ENCODE measurements around the gene DENND4A. TPM values are rescaled to one million over a fixed set of nuclear protein-coding genes. Genes with fewer than 3 reads are reported as not detected.

Gene DENND4A
- total RNA-seq, 4 donors from 2014 or later: 27.1 to 75.3 (median 52.8) TPM

DNA sequence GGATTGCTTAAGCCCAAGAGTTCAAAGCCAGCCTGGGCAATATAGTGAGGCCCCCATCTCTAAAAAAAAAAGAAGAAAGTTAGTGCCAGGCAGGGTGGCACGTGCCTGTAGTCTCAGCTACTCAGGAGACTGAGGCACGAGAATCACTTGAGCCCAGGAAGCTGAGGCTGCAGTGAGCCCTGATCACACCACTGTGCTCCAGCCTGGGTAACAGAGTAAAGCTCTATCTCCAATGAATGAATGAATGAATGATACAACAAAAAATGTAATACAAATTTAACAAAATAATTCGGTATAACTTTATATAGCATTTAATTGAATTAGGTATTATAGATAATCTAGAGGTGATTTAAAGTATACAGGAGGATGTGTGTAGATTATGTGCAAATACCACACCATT is 29.7 kb downstream of the DENND4A start:
- H3K4me1 ChIP-seq: no peaks in the 10 kb centered on the region
- H3K9me3 ChIP-seq: no peaks in the 10 kb centered on the region
- no peaks in the 10 kb centered on the region for H3K36me3 ChIP-seq
- intact Hi-C loops (cut with DNase I; ENCODE audit: low total_unique reads): no loop called here
- no peaks in the 10 kb centered on the region for H3K27me3 ChIP-seq
- DNase-seq: no peak
- TF ChIP-seq POLR2A (IDR thresholded peaks at IDR 0.05): no peak
- TF ChIP-seq, protein P1, sequence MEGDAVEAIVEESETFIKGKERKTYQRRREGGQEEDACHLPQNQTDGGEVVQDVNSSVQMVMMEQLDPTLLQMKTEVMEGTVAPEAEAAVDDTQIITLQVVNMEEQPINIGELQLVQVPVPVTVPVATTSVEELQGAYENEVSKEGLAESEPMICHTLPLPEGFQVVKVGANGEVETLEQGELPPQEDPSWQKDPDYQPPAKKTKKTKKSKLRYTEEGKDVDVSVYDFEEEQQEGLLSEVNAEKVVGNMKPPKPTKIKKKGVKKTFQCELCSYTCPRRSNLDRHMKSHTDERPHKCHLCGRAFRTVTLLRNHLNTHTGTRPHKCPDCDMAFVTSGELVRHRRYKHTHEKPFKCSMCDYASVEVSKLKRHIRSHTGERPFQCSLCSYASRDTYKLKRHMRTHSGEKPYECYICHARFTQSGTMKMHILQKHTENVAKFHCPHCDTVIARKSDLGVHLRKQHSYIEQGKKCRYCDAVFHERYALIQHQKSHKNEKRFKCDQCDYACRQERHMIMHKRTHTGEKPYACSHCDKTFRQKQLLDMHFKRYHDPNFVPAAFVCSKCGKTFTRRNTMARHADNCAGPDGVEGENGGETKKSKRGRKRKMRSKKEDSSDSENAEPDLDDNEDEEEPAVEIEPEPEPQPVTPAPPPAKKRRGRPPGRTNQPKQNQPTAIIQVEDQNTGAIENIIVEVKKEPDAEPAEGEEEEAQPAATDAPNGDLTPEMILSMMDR (IDR thresholded peaks at IDR 0.05): no peak
- H3K4me3 ChIP-seq: no peak overlapping the region
- no peak overlapping the region for H3K27ac ChIP-seq

DNA sequence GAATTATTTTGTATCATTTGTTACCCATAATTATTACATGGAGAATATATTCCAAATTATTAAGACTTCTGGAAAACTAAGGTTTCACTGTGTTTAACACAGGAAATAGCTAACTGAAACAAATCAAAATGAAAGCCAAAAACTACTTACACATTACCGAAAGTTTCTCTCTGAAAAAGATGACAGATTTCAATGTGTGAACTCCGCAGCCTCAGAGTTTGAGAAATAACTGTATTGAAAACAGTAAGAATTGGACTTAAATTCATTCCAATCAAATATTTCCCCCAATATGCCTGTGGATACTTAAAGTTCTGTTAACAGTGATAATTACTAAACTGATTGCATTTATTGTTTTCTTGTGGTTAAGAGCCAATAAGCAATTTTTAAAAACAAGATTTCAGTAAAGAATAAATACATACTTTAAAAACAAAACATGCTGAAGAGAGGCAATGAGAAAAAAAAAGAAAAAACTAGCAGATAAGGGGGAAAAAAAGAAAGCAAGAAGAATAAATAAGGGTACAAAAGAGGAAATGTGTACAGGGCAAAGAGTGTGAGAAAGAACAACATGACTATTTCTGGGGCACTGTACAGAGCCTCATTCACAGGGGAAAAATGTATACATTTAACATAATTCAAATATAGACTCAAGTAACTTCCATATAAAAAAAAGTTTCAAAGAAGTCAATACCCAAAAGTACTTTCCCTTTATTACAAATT is 30.7 kb downstream of the DENND4A start:
- intact Hi-C loops (cut with DNase I; ENCODE audit: low total_unique reads): no loop called here
- Histone ChIP-seq H3K9me3 (no peaks in the 10 kb centered on the region), H3K36me3 (no peaks in the 10 kb centered on the region), H3K4me1 (no peaks in the 10 kb centered on the region), H3K4me3 (no peak overlapping the region), H3K27me3 (no peaks in the 10 kb centered on the region), H3K27ac (no peak overlapping the region)
- no peak for TF ChIP-seq POLR2A (IDR thresholded peaks at IDR 0.05)
- TF ChIP-seq, protein P1 (IDR thresholded peaks at IDR 0.05): no peak
- DNase-seq: no peak

DNA sequence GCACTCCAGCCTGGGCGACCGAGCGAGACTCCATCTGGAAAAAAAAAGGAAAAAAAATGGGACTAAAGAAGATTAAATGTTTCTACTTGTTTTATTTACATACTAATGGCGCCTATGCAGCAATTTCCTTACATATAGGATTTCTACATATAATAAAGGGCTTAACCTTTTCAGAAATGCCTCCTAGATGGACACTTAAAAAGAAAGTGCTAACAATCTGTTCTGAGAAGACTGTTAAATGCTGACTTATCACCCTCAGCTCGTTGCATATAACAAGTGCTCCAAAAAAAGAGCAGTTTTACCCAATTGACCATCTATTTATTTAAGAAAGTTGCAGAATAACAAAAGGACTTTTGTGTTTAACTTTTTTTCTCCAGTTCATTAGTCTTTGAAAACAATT is 32.7 kb downstream of the DENND4A start:
- intact Hi-C loops (cut with DNase I; ENCODE audit: low total_unique reads): no loop called here
- no peak overlapping the region for H3K27ac ChIP-seq

DNA sequence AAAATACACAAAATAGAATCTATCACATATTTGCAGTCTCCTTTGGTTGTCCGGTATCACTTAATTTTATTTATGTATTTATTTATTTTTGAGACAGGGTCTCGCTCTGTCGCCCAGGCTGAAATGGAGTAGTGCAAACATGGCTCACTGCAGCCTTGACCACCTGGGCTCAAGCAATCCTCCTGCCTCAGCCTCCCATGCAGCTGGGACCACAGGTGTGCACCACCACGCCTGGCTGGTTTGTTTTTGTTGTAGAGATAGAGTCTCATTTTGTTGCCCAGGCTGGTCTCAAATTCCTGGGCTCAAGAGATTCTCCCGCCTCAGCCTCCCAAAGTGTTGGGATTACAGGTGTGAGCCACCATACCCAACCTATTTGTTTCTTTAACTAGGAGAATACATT is 33.9 kb downstream of the DENND4A start:
- Histone ChIP-seq H3K4me1 (no peaks in the 10 kb centered on the region), H3K36me3 (no peaks in the 10 kb centered on the region), H3K9me3 (no peaks in the 10 kb centered on the region), H3K4me3 (no peak overlapping the region), H3K27me3 (no peaks in the 10 kb centered on the region), H3K27ac (no peak overlapping the region)
- TF ChIP-seq, protein P1 (IDR thresholded peaks at IDR 0.05): no peak
- no peak for TF ChIP-seq POLR2A (IDR thresholded peaks at IDR 0.05)
- intact Hi-C loops (cut with DNase I; ENCODE audit: low total_unique reads): no loop called here
- DNase-seq: no peak

More for the DNA sequence above, 32.7 kb downstream of the DENND4A start:
- no peak for DNase-seq
- Histone ChIP-seq H3K4me1 (no peaks in the 10 kb centered on the region), H3K9me3 (no peaks in the 10 kb centered on the region), H3K36me3 (no peaks in the 10 kb centered on the region), H3K27me3 (no peaks in the 10 kb centered on the region), H3K4me3 (no peak overlapping the region)
- no peak for TF ChIP-seq POLR2A (IDR thresholded peaks at IDR 0.05)
- TF ChIP-seq, protein P1 (IDR thresholded peaks at IDR 0.05): no peak

DNA sequence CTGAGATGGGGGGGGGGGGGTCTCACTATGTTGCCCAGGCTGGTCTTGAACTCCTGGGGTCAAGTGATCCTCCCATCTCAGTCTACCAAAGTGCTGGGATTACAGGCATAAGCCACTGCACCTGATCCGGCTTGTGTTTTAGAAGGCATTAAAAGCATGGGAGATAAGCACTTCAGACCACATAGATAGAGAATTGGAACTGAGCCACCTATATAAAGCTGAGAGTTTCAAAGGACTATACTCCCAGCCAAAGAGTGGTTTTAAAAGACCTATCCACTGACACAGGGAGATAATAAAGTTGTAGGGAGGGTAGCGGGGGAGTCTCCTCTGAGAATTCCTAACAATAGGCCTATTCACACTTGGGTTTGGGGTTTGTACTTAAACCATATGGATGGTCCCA is 34.8 kb downstream of the DENND4A start:
- Histone ChIP-seq H3K27ac (no peak overlapping the region), H3K9me3 (no peaks in the 10 kb centered on the region), H3K27me3 (no peaks in the 10 kb centered on the region), H3K4me1 (no peaks in the 10 kb centered on the region), H3K4me3 (no peak overlapping the region), H3K36me3 (no peaks in the 10 kb centered on the region)
- TF ChIP-seq, protein P1 (IDR thresholded peaks at IDR 0.05): no peak
- no peak for TF ChIP-seq POLR2A (IDR thresholded peaks at IDR 0.05)
- intact Hi-C loops (cut with DNase I; ENCODE audit: low total_unique reads): no loop called here
- no peak for DNase-seq

All from uterus (tissue), 4 donors.